Amniotic epithelial cell (primary cell): Measurements from ENCODE around the gene FDX1.

Experiments
- DNase-seq: peaks from one replicate; pipeline ENCODE4 v3.0.0-alpha.2; 2010; ENCODE audit warnings: low read depth

FDX1 gene

GRCh38 chr11:110431051-110431672 is 1.4 kb downstream of the FDX1 start:
- peak; percentile 27 for DNase-seq

- no peak for DNase-seq
Measured at GRCh38 chr11:110431674-110432073, 1.9 kb downstream of the FDX1 start.

- peak; percentile 49 for DNase-seq
Measured at GRCh38 chr11:110432713-110433392, 3.1 kb downstream of the FDX1 start.

GRCh38 chr11:110433393-110434333 is 3.9 kb downstream of the FDX1 start:
- peak; percentile 41 for DNase-seq

GRCh38 chr11:110434952-110435779 is 5.4 kb downstream of the FDX1 start:
- DNase-seq: no peak

- DNase-seq: peak; percentile 87
Measured at GRCh38 chr11:110435780-110436717, 6.3 kb downstream of the FDX1 start.

GRCh38 chr11:110438017-110438416 is 8.3 kb downstream of the FDX1 start:
- peak; percentile 28 for DNase-seq

GRCh38 chr11:110445437-110445836 is 15.7 kb downstream of the FDX1 start:
- DNase-seq: no peak

- DNase-seq: no peak
Measured at GRCh38 chr11:110446061-110446460, 16.3 kb downstream of the FDX1 start.

- no peak for DNase-seq
Measured at GRCh38 chr11:110446594-110446993, 16.8 kb downstream of the FDX1 start.

- no peak for DNase-seq
Measured at GRCh38 chr11:110447343-110447742, 17.6 kb downstream of the FDX1 start.

- DNase-seq: no peak
Measured at GRCh38 chr11:110447897-110448745, 18.4 kb downstream of the FDX1 start.

- DNase-seq: no peak
Measured at GRCh38 chr11:110450246-110450645, 20.5 kb downstream of the FDX1 start.

- DNase-seq: no peak
Measured at GRCh38 chr11:110452720-110453119, 23.0 kb downstream of the FDX1 start.

- DNase-seq: peak; percentile 44
Measured at GRCh38 chr11:110453684-110454354, 24.1 kb downstream of the FDX1 start.

GRCh38 chr11:110454609-110455008 is 24.9 kb downstream of the FDX1 start:
- DNase-seq: no peak

GRCh38 chr11:110455718-110456117 is 26.0 kb downstream of the FDX1 start:
- DNase-seq: no peak

GRCh38 chr11:110463153-110463552 is 33.4 kb downstream of the FDX1 start:
- DNase-seq: peak; percentile 77

- DNase-seq: no peak
Measured at GRCh38 chr11:110465231-110465630, 35.5 kb downstream of the FDX1 start.
